Activated gamma-delta T cell treated with Interleukin-2 at 50 U/mL for 16 hours (primary cell): ENCODE data around the gene FCSK.
"Not testable (repeated sequence)": the region's sequence is repeated elsewhere in the genome, so short reads cannot be mapped to it uniquely, and the experiment has no call there.

Experiments used
- DNase-seq: peaks from one replicate; pipeline ENCODE4 v3.0.0-alpha.2; 2020

Gene FCSK

DNA sequence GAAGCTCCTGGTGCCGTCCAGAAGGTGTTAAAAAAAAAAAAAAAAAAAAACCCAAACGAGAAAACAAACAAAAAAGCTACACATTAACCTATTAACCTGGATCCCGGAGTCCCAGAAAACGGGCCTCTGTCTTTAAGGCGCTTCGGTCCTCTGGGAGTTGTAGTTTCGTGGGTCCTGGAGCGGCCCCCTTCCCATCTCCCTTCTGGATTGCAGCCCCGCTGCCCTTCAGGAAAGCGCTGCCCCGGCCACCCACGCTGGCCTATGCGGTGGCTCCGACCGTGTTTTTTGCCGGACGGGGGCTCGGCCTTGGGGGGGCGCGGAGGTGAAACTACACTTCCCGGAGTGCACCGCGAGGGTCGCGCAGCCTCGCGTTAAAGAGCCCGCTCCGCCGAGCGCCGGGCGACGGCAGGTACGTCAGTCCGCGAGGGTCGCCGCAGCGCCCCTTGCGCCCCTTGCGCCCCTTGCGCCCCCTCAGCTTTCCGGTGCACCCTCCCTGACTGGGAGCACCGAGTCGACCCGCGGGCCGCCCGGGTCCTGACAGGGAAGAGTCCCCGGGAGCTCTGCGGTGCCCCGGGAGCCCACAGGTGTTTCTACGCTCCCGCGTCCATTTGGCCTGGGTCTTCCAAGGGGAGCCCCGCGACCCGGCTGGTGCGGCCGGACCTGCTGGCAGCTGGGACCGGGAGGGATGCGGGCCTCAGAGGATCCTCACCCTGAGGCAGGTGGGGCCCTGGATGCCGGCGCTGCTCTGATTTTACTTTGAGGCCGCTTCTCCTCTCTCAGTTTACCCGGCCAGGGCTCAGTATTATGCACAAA lies at the start of gene FCSK:
FCSK (plus strand) TSS at position 374 of the 813 bp plus-strand sequence. CDS start 8,596 bp downstream, outside the sequence.
- DNase-seq: peak; percentile 62

DNA sequence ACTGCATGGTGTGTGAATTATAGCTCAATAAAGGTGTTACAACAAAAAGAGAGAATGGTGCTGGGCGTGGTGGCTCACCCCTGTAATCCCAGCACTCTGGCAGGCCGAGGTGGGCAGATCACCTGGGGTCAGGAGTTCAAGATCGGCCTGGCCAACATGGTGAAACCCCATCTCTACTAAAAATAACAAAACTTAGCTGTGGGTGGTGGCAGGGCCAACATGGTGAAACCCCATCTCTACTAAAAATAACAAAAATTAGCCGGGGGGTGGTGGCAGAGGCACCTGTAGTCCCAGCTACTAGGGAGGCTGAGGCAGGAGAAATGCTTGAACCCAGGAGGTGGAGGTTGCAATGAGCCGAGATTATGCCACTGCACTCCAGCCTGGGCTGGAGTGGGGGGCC lies 48.3 kb upstream of the FCSK start:
- not testable (repeated sequence) for DNase-seq

DNA sequence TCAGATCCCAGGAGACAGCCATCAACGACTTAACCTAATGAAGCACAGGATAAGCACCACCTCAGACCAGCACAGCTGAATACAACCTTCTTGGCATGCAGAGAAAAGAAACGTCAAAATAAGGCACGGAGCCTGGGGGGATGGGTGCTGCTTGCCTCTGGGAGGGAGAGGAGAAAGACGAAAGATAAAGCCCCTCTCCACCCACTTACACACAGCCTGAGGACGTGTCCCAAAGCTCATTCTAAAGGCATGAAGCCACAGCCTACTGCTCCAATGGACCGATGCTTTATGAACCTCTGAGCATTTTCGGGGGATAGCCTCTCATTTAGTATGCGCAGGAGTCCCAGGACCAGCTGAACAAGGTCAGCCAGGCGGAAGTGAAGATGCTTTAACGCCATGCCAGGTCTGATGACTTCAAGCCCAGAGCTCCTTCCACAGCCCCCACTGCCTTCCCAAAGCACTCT lies 46.6 kb upstream of the FCSK start:
- no peak for DNase-seq

DNA sequence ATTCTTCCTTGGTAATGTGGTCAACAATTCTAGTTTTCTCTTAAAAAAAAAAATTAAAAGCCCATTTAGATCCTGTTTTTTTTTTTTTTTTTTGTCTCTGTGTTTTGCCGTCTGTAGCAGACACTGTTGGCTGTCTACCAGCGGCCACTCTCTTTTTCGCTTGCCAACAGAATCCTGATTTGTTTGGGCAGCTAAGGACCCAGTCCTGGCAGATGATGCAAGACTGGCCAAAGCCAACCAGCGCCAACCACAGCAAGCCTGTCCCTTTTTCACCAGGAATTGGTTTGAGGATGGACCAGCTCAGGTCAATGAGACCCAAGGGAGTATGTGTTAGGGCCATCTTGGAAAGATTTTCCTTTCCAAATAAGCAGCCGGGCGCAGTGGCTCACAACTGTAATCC lies 43.7 kb upstream of the FCSK start:
- no peak for DNase-seq

DNA sequence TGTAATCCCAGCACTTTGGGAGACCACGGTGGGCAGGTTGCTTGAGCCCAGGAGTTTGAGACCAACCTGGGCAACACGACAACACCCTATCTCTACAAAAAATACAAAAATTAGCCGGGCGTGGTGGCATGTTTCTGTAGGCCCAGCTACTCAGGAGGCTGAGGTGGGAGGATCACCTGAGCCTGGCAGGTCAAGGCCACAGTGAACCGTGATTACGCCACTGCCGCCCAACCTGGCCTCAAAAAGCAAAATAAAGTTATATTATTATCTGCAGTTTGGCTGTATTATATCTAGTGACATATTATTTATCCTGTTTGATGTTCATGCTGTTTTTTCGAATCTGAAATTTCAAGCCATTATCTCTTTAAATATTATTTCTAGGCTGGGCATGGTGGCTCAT lies 42.0 kb upstream of the FCSK start:
- DNase-seq: no peak

DNA sequence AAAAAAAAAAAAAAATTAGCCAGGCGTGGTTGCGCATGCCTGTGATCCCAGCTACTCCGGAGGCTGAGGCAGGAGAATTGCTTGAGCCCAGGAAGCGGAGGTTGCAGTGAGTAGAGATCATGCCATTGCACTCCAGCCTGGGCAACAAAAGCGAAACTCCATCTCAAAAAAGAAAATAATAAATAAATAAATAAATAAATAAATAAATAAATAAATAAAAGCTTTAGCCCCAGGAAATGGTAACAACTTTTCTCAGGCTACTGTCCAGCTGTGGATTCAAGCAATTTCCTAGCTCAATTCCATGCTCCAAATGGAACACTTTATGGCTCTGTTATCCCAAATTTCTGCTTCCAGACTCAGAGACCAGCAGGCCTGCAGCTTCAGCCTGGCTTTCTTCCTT lies 40.8 kb upstream of the FCSK start:
- not testable (repeated sequence) for DNase-seq

DNA sequence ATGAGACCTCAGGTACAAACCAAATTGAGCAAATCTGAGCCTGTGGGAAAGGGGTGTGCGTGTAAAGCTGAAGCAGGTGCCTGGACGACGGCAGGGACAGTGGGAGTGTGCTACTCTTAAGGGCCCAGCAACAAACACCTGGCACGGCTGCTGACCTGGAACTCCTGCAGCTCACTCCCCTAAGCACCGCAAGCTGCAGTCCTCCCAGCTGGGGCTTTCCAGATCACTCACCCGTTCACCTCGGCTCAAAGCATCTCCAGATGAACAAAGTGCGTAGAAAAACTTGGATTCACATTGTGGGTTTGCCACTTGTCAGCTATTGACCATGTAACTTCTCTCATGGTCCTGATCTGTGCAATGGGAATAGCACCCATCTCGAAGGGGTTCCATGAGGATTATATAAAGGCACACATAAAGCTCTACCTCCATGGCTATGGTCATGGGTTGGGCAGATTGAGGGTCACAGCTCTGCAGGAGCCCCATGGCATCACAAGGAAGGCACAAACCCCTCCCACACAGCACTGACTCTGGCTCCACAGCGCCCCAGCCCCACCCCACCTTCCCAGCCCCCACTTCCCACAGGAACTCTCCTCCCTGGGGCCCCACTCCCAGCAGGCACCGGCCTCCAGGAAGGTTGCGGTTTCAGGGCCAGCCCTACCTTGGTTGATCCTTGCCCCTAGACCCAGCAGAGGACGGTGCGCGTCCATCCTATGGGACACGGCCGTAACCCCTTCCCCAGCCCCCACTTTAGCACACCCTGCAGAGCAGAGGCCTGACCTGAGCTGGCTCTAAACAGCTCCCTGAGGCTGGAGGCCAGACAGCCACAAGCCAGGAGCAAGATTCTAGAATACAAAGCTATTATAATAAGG lies 37.4 kb upstream of the FCSK start:
- no peak for DNase-seq

DNA sequence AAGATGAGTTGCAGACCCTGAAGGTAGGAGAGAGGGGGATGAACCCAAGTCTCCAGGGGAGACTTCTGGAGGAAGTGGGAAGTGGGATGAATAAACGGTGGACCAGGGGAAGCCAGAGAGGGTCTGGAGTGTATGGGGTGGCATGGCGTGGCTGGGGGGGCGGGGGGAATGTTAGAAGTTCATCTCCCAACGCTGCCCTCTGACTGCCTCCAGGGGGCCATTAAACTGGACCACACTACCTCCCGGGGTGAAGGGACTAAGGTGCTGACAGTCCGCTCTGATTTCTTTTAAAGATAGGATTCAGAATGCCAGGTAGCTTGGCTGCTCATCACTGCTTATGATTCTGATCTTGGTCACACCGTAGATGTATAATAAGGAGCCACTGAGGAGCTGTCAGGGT lies 36.7 kb upstream of the FCSK start:
- no peak for DNase-seq

DNA sequence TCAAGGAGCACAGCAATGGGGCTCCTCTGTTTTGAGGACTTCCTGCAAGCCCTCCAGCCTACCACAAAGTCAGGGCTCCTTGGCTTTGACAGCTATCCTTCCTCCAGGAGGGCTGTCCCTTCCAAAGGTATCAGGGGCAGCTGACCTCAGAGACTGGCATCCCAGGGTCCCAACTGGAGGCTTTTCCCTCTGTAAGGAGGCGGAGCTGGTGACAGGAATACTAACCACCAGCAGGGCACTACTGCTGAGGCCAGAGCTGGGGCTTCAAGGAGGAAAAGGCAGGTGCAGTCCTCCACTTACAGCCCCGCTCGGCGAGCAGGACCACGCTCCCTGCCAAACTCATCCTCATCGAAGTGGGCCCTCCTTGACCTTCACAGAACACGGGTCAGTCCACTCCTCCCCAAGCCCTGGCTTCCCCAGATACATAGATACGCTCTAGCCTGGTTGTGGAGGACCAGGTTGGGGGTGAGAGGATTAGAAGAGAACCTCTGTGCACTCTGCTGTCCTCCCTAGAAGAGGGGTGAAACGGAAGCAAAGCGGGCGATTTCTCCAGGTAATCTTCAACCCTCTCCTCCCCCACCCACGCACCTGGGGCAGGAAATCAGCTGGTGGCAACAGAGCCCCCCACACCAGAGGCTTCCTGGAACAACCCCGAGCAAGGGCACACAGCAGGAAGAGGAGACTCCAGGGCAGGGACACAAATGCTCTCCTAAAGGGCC lies 36.0 kb upstream of the FCSK start:
- DNase-seq: no peak

DNA sequence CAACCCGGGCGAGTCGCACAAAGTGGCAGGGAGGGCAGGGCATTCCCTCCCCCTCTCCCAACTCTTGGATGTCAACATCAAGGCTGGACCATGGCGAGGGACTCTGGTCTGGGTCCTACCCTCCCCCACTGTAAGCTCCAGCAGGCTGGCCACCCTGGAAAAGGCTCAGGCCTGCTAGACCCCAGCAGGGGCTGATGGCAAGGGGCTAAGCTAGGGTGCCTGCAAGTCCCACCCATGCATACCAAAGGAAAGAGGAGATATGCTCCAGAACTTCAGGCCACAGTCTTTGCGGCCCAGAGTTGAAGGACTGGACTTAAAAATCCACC lies 35.4 kb upstream of the FCSK start:
- DNase-seq: no peak

DNA sequence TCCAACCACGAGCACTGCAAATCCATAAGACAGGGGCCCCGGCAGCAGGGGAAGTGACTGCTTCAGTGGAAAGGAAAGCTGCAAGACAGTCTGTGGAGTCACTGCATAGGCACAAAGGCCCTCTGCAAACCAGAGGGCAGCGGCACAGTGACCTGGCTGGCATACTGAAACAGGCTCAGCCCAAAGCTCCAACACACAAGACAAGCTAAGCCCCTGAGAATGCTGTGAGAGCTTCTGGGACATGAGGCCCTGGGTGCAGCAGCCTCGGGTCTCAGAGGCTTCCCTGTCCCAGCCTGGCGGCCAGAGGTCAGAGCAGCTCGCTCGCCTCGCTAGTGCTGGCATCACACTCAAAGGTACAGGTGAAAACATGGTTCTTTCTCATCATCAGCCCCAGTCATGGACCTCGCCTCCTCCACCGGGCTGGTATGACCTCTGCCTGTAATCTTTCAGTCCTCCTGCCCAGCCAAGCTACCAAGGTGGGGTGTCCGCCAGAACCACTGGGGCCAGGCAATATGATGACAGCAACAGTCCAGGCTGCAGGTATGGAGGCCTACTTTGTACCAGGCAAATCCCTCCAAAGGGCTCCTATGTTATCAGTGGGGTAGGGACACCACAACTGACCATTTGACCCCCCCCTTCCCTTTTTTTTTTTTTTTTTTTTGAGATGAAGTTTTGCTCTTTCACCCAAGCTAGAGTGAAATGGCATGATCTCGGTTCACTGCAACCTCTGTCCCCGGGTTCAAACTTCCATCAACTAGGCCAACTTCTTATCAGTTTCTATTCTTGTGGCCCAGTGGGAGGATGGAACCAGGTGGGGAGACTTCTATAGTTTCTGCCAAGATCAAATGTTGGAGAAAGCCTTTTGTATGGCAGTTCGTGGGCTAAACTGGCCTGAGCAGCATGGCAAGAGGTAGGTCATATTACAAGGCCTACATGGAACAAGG lies 34.7 kb upstream of the FCSK start:
- DNase-seq: no peak

DNA sequence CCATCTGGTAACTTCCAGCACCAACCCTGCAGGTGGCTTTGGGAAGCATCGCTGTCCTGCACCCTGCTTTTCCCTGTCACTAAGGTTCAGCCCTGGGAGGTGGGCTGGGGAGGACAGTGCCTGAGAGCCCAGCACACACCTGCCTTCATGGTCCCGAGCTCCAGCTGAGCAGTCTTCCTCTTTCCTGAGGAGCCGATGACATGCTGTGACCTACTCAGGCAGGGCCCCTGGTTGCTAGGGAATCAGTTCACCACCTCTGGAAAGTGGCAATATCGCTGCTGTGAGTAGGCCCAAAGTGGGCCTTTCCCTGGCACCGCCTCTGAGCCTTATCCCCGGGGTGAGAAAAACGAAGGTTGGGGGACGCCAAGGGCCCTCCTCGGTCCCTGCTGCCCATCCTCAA lies 33.4 kb upstream of the FCSK start:
- no peak for DNase-seq

DNA sequence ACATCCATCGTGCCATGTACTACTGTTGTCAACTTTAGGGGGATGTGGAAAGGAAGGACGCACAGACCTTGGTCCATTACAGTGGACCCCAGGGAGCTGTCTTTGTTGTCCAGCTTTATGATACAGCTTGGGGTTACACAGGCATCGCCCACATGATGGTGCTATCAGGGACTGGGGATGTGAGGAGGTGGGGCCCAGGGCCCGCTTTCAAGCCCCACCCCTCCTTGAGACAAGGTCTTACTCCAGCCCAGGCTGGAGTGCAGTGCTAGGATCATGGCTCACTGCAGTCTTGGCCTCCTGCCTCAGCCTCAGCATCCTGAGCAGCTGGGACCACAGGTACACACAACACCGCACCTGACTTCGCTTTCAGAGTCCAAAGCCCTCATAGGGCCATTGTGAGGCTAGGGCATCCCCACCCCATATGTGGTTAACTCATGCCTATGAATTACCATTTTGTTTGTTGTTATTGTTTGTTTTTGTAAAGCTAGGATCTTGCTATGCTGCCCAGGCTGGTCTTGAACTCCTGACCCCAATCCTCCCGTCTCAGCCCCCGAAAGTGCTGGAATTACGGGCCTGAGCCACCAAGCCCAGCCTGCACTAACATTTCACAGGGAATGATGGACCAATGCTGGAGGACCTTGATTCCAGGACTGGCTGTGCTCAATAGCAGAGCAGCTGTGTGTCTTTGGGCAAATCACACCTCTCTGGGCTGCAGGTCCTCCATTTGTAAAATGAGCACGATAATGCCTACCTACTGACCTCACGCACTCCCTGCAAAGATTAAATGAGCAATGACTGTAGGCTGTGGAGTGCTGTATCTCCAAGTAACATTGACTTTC lies 32.7 kb upstream of the FCSK start:
- DNase-seq: no peak

DNA sequence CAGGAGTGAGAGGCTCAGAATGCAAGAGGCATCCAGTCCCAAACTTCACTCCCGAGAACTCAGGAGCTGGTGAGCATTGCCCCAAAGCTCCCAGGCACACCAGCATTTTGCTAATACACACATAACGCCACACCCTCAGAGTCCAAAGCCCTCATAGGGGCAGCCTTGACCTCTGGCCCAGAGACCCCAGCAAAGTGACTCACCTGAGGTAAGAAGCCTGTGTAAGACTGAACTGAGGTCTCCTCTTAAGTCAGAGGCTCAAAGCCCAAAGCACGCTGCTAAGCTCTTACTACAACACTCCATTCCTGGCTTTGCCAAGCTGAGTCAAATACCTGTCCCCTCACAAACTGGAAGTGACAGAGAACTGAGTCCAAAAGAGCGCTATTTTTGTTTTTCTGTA lies 31.9 kb upstream of the FCSK start:
- no peak for DNase-seq

DNA sequence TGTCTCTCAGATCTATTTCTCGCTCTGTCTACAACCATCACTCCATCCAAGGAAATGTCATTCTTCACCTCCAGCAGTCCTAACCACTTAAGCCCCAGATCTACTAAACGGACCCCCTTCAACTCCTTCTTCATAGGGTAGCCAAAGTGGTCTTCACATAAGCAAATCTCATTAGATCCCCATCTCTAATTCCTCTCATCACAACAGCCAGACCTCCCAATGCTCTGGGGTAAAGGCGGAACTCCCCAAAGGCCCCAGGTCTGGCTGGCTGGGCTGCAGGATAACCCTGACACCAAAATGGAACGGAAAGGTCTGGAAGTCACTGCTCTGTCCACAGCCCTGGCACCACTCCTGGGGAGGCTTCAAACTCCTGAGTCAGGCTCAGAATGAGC lies 26.6 kb upstream of the FCSK start:
- no peak for DNase-seq

DNA sequence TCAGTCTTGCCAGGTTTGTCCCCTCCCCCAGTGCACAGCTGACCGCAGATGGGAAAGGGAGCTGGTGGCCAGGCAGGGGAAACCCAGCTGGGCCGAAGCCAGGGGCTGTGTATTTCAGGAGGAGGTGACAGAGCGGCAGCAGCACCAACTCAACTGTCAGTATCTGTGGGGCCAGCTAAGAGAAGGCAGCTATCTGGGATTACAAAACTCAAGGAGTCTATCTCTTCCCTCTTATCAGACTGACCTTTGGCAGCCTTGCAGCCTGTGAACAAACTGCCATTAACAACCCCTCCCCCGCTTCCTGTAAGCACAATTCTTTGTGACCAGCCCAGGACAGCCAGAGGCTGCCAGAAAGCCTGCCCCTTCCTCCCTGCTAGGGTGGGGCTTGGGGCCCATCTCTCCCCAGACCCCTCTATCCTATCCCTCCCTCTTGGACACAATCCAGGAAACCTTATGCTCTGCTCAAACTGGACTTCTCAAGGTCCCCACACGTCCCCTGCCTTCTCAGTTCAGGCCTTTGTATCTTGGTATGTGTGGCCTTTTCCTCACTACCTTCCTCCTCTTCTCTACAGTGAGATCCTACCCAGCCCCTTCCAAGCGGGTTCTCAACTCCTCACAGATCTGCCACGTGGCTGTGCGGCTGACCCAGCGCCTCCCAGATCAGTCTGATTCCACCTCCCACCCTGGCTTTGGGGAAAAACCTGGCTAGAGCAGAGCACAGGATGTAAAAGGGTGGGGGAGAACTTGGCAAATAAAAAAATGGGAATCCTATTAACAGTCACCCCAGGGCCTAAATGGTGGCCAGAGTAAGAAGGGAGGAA lies 26.0 kb upstream of the FCSK start:
- DNase-seq: no peak

DNA sequence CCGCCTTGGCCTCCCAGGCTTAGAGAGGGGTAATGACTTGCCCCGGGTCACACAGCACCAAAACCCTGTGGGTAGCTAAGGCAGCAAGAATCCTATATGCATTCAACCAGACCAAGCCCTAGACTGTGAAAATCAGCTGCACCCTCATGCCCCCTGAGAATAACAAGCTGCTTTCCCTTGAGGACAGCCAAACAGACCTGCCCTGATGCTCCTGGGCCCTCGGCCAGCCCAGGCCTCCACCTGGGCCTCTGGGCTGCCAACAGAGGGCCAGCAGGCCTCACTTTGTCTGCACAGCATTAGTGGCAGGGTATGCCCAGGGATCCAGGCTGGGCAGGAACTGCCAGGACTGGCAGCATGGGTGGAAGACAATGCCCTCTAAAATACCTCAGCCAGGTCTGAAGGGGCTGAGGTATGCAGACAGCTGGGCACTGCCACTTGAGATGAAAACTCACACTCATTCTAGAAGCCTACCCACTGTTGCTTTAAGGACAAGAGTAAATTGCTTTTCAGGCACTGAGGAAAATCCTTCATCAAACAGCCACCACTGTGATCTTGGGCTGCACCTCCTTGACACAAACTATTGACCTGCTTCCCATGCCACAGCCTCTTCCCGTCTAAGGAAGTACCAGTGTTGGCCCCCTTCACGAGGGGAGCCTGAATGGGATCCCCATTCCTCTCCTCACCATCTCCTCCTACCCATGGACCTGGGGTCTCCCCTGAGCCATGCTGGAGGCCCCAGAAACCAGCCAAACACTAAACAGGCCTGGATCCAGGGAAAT lies 24.3 kb upstream of the FCSK start:
- no peak for DNase-seq

DNA sequence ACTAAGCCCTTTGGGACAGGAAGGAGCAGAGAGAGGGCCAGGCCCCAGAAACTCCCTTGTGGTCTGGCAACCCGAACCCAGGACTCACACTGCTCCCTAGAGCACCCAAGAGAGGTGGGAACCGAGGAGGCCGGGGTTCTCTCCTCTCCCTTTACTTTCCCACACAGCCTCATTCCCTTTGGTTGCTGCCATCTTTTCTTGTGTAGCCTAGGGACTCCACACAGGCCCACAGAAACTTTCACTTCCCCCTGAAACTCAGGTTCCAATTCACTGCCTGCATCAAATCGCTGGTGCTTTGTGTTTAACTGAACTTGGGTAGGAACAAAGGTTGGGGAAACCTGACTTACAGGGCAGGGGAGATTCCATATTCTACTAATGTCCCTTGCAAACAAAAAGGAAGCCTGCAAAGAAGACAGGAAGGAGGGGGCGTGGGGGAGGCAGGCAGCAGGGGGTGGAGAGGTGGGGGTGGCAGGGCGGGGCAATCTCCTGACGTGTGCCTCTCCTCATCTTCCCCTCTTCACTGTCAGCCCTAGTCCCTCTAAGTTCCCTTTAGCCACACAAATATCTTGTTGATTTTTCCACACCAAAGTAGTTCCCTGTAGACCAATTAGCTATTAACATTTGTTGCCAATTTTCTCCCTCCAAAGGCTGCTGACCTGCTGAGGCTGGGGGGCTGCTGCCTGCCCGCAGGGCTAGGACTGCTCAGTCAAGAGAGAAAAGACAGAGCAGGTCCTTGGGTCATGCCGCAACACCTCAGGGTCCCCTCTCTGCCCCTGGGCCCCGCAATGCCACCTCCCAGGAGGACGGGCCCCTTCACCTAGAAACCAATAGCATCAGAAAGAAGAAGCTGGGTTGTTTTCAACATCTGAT lies 23.5 kb upstream of the FCSK start:
- DNase-seq: peak; percentile 42

DNA sequence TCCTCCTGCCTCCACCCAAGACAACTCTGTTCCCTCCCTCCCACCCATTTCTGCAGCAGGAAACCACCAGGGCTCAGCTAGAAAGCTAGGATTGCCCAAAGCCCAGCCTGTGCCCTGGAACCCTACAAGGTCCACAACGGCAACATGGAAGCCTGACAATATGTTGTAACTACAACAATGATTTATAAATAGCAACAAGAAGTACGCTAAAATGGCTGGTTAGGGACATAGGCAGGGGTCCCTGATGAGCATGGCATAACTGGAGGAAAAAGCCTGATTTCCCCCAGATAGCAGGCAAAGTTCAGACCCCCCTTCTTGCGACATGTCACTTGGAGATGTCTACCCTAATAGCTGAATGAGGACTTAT lies 22.1 kb upstream of the FCSK start:
- DNase-seq: no peak
